Neuronal stem cell (in vitro differentiated cells): ENCODE data around the gene PARD3B.
A peak's percentile ranks its signal among the peaks of the same experiment; 100 is the strongest.

ENCODE experiments used
- DNase-seq: peaks from one replicate; pipeline ENCODE4 v3.0.0-alpha.2; 2013; ENCODE audit warnings: low spot score
- H2AFZ ChIP-seq: one replicate; pipeline ENCODE4 v1.6.1; 2013; ENCODE audit warnings: mild to moderate bottlenecking, low read length, inconsistent platforms
- H2AK5ac ChIP-seq: 2 replicates; pipeline ENCODE4 v1.6.1; 2013; ENCODE audit warnings: low read depth, mild to moderate bottlenecking, inconsistent platforms, low read length, moderate library complexity, mixed read lengths
- H2BK120ac ChIP-seq: 2 replicates; pipeline ENCODE4 v1.6.1; 2013; ENCODE audit warnings: low read depth, mild to moderate bottlenecking, inconsistent platforms, low read length, moderate library complexity, mixed read lengths
- H2BK12ac ChIP-seq: one replicate; pipeline ENCODE4 v1.6.1; 2013; ENCODE audit warnings: low read length, inconsistent platforms
- H2BK15ac ChIP-seq: 2 replicates; pipeline ENCODE4 v1.6.1; 2013; ENCODE audit warnings: mild to moderate bottlenecking, low read length, inconsistent platforms, mixed read lengths
- H2BK5ac ChIP-seq: one replicate; pipeline ENCODE4 v1.6.1; 2013; ENCODE audit warnings: inconsistent platforms, mild to moderate bottlenecking, low read length, moderate library complexity
- H3K14ac ChIP-seq: one replicate; pipeline ENCODE4 v1.6.1; 2013; ENCODE audit warnings: low read length, inconsistent platforms
- H3K18ac ChIP-seq: 2 replicates; pipeline ENCODE4 v1.6.1; 2013; ENCODE audit warnings: low read length, inconsistent platforms
- H3K23ac ChIP-seq: 2 replicates; pipeline ENCODE4 v1.6.1; 2013; ENCODE audit warnings: low read depth, mild to moderate bottlenecking, mixed read lengths, low read length, inconsistent platforms; ENCODE audit not compliant: poor library complexity
- H3K27ac ChIP-seq: replicated peaks from 3 replicates; pipeline ENCODE4 v1.5.1; 2013; ENCODE audit warnings: low read length, inconsistent platforms
- H3K27me3 ChIP-seq, 3 experiments: 2 replicates each; pipeline ENCODE4 v1.6.1; 2013; ENCODE audit warnings: low read length in 3 of 3, mild to moderate bottlenecking in 2 of 3, inconsistent platforms in 1 of 3, low read depth in 1 of 3, mixed read lengths in 1 of 3, moderate library complexity in 1 of 3; ENCODE audit not compliant: control insufficient read depth in 3 of 3, insufficient read depth in 3 of 3
- H3K36me3 ChIP-seq, 2 donors: replicated peaks in 1 of 2; 2 replicates each; pipeline ENCODE4 v1.6.1; 2013; ENCODE audit warnings: low read length in 2 of 2; ENCODE audit not compliant: control insufficient read depth in 2 of 2, insufficient read depth in 2 of 2
- H3K4ac ChIP-seq: 2 replicates; pipeline ENCODE4 v1.6.1; 2013; ENCODE audit warnings: inconsistent platforms, mild to moderate bottlenecking, low read length, moderate library complexity
- H3K4me1 ChIP-seq, 2 donors: 1 replicate in 1 of 2; 2 replicates in 1 of 2; pipeline ENCODE4 v1.6.1; 2013; ENCODE audit warnings: low read length in 2 of 2, low read depth in 1 of 2; ENCODE audit not compliant: control insufficient read depth in 2 of 2, insufficient read depth in 1 of 2
- H3K4me2 ChIP-seq: one replicate; pipeline ENCODE4 v1.6.1; 2013; ENCODE audit warnings: mild to moderate bottlenecking, low read length, inconsistent platforms; ENCODE audit not compliant: insufficient read depth, poor library complexity, severe bottlenecking
- H3K4me3 ChIP-seq, 2 donors: 2 replicates each; pipeline ENCODE4 v1.5.1; 2013; ENCODE audit warnings: low read length in 2 of 2, mild to moderate bottlenecking in 2 of 2, inconsistent platforms in 1 of 2, moderate library complexity in 1 of 2
- H3K79me1 ChIP-seq: one replicate; pipeline ENCODE4 v1.6.1; 2013; ENCODE audit warnings: low read depth, mild to moderate bottlenecking, inconsistent platforms, low read length, moderate library complexity
- H3K9ac ChIP-seq: one replicate; pipeline ENCODE4 v1.6.1; 2013; ENCODE audit warnings: mild to moderate bottlenecking, low read depth, low read length, inconsistent platforms; ENCODE audit not compliant: poor library complexity
- H3K9me3 ChIP-seq, 2 donors: replicated peaks in 1 of 2; 2 replicates each; pipeline versions ENCODE3 to v1.6.1; 2013; ENCODE audit warnings: low read length in 2 of 2, mild to moderate bottlenecking in 2 of 2, inconsistent platforms in 1 of 2, low read depth in 1 of 2, mixed read lengths in 1 of 2, moderate library complexity in 1 of 2; ENCODE audit not compliant: control insufficient read depth in 2 of 2, insufficient read depth in 1 of 2
- H4K8ac ChIP-seq: one replicate; pipeline ENCODE4 v1.6.1; 2013; ENCODE audit warnings: low read depth, mild to moderate bottlenecking, inconsistent platforms, low read length, moderate library complexity
- H4K91ac ChIP-seq: one replicate; pipeline ENCODE4 v1.6.1; 2013; ENCODE audit warnings: low read length, low read depth, mild to moderate bottlenecking, inconsistent platforms; ENCODE audit not compliant: poor library complexity
- WGBS, 2 donors: extraction: QIAGEN DNeasy Blood & Tissue Kit; methylation state at CpG; one replicate each; pipeline ENCODE4 v1.1.7; 2013; ENCODE audit warnings: missing lambda C conversion rate in 2 of 2, mixed read lengths in 1 of 2; ENCODE audit not compliant: insufficient read length in 2 of 2, insufficient replicate concordance in 1 of 2; ENCODE audit errors: extremely low coverage in 2 of 2; 5-methylcytosine and 5-hydroxymethylcytosine counted together

The PARD3B gene

GRCh38 chr2:204583773-204584172 lies 38.5 kb downstream of the PARD3B start:
- Histone ChIP-seq H2AFZ (no peak overlapping the region), H3K9ac (no peak overlapping the region), H3K14ac (no peak overlapping the region), H2AK5ac (no peak overlapping the region), H3K18ac (peak overlapping the region; percentile 41), H3K36me3 (no peaks in the 10 kb centered on the region), H2BK120ac (no peak overlapping the region), H3K27ac (no peak overlapping the region), H2BK5ac (no peak overlapping the region), H3K23ac (no peak overlapping the region), H4K91ac (no peak overlapping the region), H3K79me1 (peaks cover 3% of the 10 kb centered on the region), H2BK15ac (no peak overlapping the region), H3K27me3 (no peaks in the 10 kb centered on the region), H3K9me3 (peaks cover 0 to 18% of the 10 kb centered on the region in 2 donors), H3K4me1 (peaks cover 1 to 10% of the 10 kb centered on the region in 2 donors), H3K4me2 (no peak overlapping the region), H3K4me3 (no peak overlapping the region), H3K4ac (no peak overlapping the region), H4K8ac (no peak overlapping the region), H2BK12ac (no peak overlapping the region)
- DNase-seq, result no peak
- no CpG with 5 or more reads among the region's 2 CpGs for WGBS, 2 donors

GRCh38 chr2:204585930-204586329 lies 40.7 kb downstream of the PARD3B start:
- Histone ChIP-seq H2BK15ac (no peak overlapping the region), H4K8ac (no peak overlapping the region), H2BK120ac (no peak overlapping the region), H4K91ac (no peak overlapping the region), H3K9ac (no peak overlapping the region), H3K23ac (no peak overlapping the region), H2AK5ac (no peak overlapping the region), H3K14ac (no peak overlapping the region), H3K79me1 (peaks cover 3% of the 10 kb centered on the region), H2AFZ (no peak overlapping the region), H3K4me1 (peaks cover 1 to 14% of the 10 kb centered on the region in 2 donors), H3K4me2 (no peak overlapping the region), H3K9me3 (peaks cover 7 to 34% of the 10 kb centered on the region in 2 donors), H3K36me3 (no peaks in the 10 kb centered on the region), H3K4ac (no peak overlapping the region), H3K4me3 (no peak overlapping the region), H3K27ac (no peak overlapping the region), H2BK12ac (no peak overlapping the region), H2BK5ac (no peak overlapping the region), H3K18ac (no peak overlapping the region), H3K27me3 (no peaks in the 10 kb centered on the region)
- no peak for DNase-seq
- no CpG with 5 or more reads among the region's 1 CpG for WGBS, 2 donors

- Histone ChIP-seq H3K4me1 (peaks cover 4 to 20% of the 10 kb centered on the region in 2 donors), H3K23ac (no peak overlapping the region), H3K27me3 (no peaks in the 10 kb centered on the region), H3K27ac (no peak overlapping the region), H4K8ac (no peak overlapping the region), H2BK12ac (no peak overlapping the region), H4K91ac (no peak overlapping the region), H3K79me1 (peaks cover 3% of the 10 kb centered on the region), H2AFZ (no peak overlapping the region), H3K4me2 (no peak overlapping the region), H3K4ac (no peak overlapping the region), H2BK15ac (no peak overlapping the region), H3K4me3 (no peak overlapping the region), H2BK120ac (no peak overlapping the region), H3K14ac (no peak overlapping the region), H2BK5ac (no peak overlapping the region), H2AK5ac (no peak overlapping the region), H3K18ac (no peak overlapping the region), H3K36me3 (no peaks in the 10 kb centered on the region), H3K9ac (no peak overlapping the region), H3K9me3 (peaks cover 7 to 34% of the 10 kb centered on the region in 2 donors)
- DNase-seq, result no peak
- no CpG with 5 or more reads among the region's 7 CpGs for WGBS, 2 donors
Measured at GRCh38 chr2:204586444-204587180, 41.3 kb downstream of the PARD3B start.

GRCh38 chr2:204590063-204590462 lies 44.8 kb downstream of the PARD3B start:
- Histone ChIP-seq H2BK15ac (no peak overlapping the region), H3K27ac (no peak overlapping the region), H2AFZ (no peak overlapping the region), H3K4me3 (no peak overlapping the region), H3K79me1 (no peaks in the 10 kb centered on the region), H2AK5ac (no peak overlapping the region), H3K9ac (no peak overlapping the region), H3K36me3 (no peaks in the 10 kb centered on the region), H3K4me2 (no peak overlapping the region), H3K27me3 (no peaks in the 10 kb centered on the region), H2BK120ac (no peak overlapping the region), H3K18ac (no peak overlapping the region), H3K23ac (no peak overlapping the region), H3K4ac (no peak overlapping the region), H2BK5ac (no peak overlapping the region), H4K8ac (no peak overlapping the region), H2BK12ac (no peak overlapping the region), H4K91ac (no peak overlapping the region), H3K4me1 (peaks cover 6 to 36% of the 10 kb centered on the region in 2 donors), H3K9me3 (peaks cover 7 to 26% of the 10 kb centered on the region in 2 donors), H3K14ac (no peak overlapping the region)
- DNase-seq, result no peak
- no CpG with 5 or more reads among the region's 3 CpGs for WGBS, 2 donors
